Frontal cortex (tissue), 4 donors: ENCODE measurements around the gene KCNMA1. TPM values are rescaled to one million over a fixed set of nuclear protein-coding genes. Genes with fewer than 3 reads are reported as not detected.
A peak's percentile ranks its signal among the peaks of the same experiment; 100 is the strongest.

Source experiments
- DNase-seq, 2 donors: peaks; one replicate each; pipeline ENCODE4 v3.0.0; 2012; ENCODE audit warnings: low spot score in 2 of 2
- FAIRE-seq: peaks from 2 replicates; lab custom pipeline; 2012; peaks lifted over from hg19 to GRCh38; lab: Jason Lieb, UNC
- total RNA-seq: library from RNA; depleted of rRNA; stranded (reverse); fragments of >200 nt; gene quantifications from one replicate; pipeline ENCODE4 v1.2.3, GENCODE V29; 2014
- donor health status: control.
- donor health status: control.
- donor health status: control.

The KCNMA1 gene
- total RNA-seq, 1 donor from 2014 or later = 27.3 TPM

GRCh38 chr10:77544617-77545016, 93.0 kb downstream of the KCNMA1 start:
- FAIRE-seq (no peak), DNase-seq (no peak)

- DNase-seq (no peak), FAIRE-seq (no peak)
Measured at GRCh38 chr10:77542710-77543259, 94.8 kb downstream of the KCNMA1 start.

GRCh38 chr10:77541944-77542343, 95.7 kb downstream of the KCNMA1 start:
- FAIRE-seq (no peak), DNase-seq (no peak)

GRCh38 chr10:77541247-77541646, 96.4 kb downstream of the KCNMA1 start:
- DNase-seq (no peak), FAIRE-seq (no peak)

GRCh38 chr10:77539147-77539935, 98.3 kb downstream of the KCNMA1 start:
- no peak for DNase-seq
- no peak for FAIRE-seq

GRCh38 chr10:77537720-77538373, 99.8 kb downstream of the KCNMA1 start:
- FAIRE-seq = no peak
- DNase-seq = no peak

GRCh38 chr10:77537071-77537470, 100.5 kb downstream of the KCNMA1 start:
- FAIRE-seq = no peak
- no peak for DNase-seq

GRCh38 chr10:77533887-77534278, 103.7 kb downstream of the KCNMA1 start:
- DNase-seq (no peak), FAIRE-seq (no peak)

- no peak for FAIRE-seq
- DNase-seq = no peak
Measured at GRCh38 chr10:77533146-77533886, 104.3 kb downstream of the KCNMA1 start.

GRCh38 chr10:77532068-77532467, 105.5 kb downstream of the KCNMA1 start:
- no peak for FAIRE-seq
- DNase-seq = no peak

- no peak for FAIRE-seq
- DNase-seq = peak in 1 of 2 donors; percentile 49
Measured at GRCh38 chr10:77531441-77532001, 106.1 kb downstream of the KCNMA1 start.

GRCh38 chr10:77530011-77530410, 107.6 kb downstream of the KCNMA1 start:
- FAIRE-seq = no peak
- DNase-seq = no peak

- DNase-seq = no peak
- FAIRE-seq = no peak
Measured at GRCh38 chr10:77529050-77529576, 108.5 kb downstream of the KCNMA1 start.

- DNase-seq (no peak), FAIRE-seq (no peak)
Measured at GRCh38 chr10:77527839-77528238, 109.8 kb downstream of the KCNMA1 start.

- DNase-seq (no peak), FAIRE-seq (no peak)
Measured at GRCh38 chr10:77526868-77527617, 110.6 kb downstream of the KCNMA1 start.

GRCh38 chr10:77524281-77524711, 113.3 kb downstream of the KCNMA1 start:
- no peak for DNase-seq
- no peak for FAIRE-seq

GRCh38 chr10:77522268-77522809, 115.3 kb downstream of the KCNMA1 start:
- FAIRE-seq (no peak), DNase-seq (no peak)

GRCh38 chr10:77520995-77521394, 116.6 kb downstream of the KCNMA1 start:
- no peak for FAIRE-seq
- no peak for DNase-seq

- DNase-seq (no peak), FAIRE-seq (no peak)
Measured at GRCh38 chr10:77520290-77520689, 117.3 kb downstream of the KCNMA1 start.
